Stimulated activated CD4-positive, alpha-beta T cell treated with anti-CD3 and anti-CD28 coated beads, Interleukin-4, amount 100 ng/mL, for 48 hours (primary cell): ENCODE results near the gene WEE1.

Source experiments
- DNase-seq, 2 donors: peaks; one replicate each; pipeline ENCODE4 v3.0.0-alpha.2; 2020; ENCODE audit warnings: low read depth in 2 of 2

Gene WEE1

DNA sequence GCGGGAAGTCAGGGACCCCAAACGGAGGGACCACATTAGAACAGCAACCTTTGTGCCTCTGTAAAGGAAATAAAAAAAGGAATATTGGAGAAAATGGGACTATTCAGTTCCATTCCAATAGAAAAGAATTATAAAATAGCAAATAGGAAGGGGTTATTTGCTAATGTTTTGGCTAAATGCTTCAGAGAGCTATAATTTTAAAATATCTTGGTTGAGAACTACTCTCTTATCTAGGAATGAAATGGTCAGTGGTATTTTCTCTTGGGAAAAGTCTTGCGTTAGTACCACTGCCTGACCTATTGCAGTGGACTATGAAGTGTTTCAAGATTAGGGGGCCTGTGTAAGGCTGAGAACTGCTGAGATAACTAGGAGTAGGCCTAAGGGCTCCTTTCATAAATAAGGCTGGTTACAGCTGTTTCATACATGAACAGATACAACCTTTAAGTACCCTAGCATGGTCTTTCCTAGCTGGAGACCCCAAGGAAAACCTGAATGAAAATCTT, 6.9 kb upstream of the WEE1 start:
- DNase-seq, result no peak

- no peak for DNase-seq
These were observed 6.1 kb upstream of the WEE1 start for GRCh38 chr11:9567401-9567800.

DNA sequence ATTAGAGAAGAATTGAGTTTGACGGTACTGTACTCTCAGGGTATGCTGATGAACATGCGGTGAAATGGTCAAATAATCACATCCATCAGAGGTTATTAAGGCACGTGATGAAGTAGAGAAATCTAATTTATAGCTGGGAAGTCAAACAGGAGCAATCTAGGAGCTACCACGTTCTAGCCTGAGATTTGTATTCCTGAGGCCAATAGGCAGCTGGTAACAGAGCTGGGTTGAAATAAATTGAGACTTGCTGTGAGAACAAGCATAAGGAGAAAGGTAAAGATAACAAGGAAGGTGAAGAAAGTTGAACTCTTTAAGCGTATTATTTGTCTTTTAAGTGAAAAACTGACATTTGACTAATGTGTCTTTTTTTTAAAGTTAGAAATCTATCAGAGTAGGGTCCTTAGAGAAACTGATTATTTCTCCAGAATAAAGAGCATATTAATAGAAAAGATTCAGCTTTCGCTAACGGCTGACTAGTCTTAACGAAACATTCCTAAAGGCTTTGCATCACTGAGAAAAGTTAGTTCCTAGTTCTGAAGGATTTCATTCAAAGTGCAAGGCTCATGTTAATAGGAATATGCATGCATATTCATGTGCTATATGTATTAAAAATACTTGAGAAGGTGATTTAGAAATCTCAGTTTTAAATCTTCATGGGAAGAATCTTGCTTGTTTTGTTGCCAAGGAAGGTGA, 5.2 kb upstream of the WEE1 start:
- DNase-seq, result no peak

- DNase-seq, result no peak
These were observed 4.4 kb upstream of the WEE1 start for GRCh38 chr11:9568854-9569587.

DNA sequence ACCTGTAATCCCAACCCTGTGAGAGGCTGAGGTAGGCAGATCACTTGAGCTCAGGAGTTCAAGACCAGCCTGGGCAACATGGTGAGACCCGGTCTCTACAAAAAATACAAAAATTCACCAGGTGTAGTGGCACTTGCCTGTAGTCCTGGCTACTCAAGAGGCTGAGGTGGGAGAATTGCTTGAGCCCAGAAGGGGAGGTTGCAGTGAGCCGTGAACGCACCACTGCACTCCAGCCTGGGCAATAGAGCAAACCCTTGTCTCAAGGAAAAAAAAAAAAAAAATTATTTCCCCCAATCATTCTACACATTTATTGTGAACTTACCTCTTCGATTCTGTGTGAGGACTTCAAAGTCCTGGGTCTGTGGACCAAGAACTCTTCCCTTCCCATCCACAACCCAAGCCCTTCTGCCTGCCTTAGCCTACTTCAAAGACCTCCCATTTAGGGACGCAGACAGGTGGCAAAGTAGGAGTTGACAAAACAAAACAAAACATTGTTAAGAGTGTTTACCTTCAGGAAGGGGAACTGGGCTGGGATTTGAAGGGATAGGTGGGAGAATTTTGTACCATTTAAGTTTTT, 3.8 kb upstream of the WEE1 start:
- no peak for DNase-seq

DNA sequence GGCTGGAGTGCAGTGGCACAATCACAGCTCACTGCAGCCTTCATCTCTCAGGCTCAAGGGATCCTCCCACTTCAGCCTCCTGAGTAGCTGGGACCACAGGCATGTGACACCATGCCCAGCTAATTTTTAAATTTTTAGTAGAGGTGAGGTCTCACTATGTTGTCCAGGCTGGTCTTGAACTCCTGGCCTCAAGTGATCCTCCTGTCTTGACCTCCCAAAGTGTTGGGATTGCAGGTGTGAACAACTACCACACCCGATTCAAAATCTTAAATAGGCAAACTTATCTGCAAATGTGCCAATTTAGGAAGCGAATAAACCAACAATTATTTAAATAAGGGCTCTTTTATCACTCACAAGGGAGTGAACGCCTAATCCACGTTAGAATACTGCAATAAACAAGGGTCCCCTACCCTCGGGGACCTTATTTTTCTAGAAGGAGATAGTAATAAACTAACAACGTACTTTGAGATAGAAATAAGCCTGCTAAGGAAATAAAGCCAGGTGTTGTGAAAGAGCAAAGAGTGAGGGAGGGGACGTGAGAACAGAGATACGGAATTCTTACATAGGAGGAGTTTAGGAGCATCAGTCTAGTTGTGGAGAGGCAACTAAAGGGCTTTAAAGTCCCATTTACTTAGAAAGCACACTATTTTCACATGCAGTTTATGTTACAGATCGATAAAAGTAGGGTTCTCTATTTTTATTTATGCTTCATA, 3.0 kb upstream of the WEE1 start:
- DNase-seq, result no peak

- DNase-seq, result no peak
These were observed 2.3 kb upstream of the WEE1 start for GRCh38 chr11:9571071-9571762.

GRCh38 chr11:9571763-9572115, 1.7 kb upstream of the WEE1 start:
- DNase-seq, result no peak

DNA sequence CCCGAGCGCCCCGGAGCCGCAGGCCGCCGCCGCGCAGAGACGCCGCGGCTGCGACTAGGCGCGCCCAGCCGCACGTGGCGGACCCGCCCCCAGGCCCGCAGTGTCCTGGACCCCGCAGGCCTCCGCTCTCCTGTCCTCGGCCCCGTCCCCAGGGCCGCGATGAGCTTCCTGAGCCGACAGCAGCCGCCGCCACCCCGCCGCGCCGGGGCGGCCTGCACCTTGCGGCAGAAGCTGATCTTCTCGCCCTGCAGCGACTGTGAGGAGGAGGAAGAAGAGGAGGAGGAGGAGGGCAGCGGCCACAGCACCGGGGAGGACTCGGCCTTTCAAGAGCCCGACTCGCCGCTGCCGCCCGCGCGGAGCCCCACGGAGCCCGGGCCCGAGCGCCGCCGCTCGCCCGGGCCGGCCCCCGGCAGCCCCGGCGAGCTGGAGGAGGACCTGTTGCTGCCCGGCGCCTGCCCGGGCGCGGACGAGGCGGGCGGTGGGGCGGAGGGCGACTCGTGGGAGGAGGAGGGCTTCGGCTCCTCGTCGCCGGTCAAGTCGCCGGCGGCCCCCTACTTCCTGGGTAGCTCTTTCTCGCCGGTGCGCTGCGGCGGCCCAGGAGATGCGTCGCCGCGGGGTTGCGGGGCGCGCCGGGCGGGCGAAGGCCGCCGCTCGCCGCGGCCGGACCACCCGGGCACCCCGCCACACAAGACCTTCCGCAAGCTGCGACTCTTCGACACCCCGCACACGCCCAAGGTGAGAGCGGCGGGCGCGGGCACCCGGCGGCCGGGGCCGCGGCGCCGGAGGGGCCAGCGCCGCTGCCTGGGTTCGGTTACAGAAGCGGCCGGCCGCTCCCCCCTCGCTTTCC, 528 bp downstream of the WEE1 start:
- DNase-seq, result peak in 1 of 2 donors; percentile 4

DNA sequence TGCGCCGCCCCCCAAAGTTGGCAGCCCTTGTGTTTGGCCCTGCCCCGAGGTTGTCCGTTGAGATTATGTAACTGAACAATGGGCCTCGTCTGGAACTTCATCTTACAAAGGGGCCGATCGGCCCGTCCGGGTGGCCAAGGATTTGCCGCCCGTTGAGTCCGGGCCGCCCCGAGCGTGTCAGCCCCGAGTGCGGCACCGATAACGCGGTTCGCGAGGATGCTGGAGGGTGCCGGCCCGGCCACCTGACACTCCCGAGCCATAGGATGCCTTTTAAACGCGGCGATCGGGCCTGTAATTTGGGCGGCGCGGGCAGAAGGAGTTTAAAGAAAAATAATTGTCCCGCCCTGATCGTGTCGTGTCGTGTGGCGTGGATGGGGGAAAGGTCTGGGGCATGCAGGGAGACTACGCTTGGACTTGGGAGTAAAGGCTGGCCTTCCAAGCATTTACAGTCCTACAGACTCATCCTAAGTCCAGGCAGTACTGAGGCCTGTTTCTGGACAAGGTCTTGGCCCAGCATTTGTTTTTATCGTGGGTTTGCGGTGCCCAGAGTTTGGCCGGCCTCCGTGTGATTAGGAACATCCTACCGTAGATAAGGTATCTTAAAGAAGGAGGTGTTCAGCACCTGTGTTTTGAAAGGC, 1.3 kb downstream of the WEE1 start:
- peak in 1 of 2 donors; percentile 17 for DNase-seq

- DNase-seq, result no peak
These were observed 2.1 kb downstream of the WEE1 start for GRCh38 chr11:9575260-9576240.

- no peak for DNase-seq
These were observed 3.4 kb downstream of the WEE1 start for GRCh38 chr11:9576701-9577381.

GRCh38 chr11:9577556-9577955, 4.1 kb downstream of the WEE1 start:
- no peak for DNase-seq

DNA sequence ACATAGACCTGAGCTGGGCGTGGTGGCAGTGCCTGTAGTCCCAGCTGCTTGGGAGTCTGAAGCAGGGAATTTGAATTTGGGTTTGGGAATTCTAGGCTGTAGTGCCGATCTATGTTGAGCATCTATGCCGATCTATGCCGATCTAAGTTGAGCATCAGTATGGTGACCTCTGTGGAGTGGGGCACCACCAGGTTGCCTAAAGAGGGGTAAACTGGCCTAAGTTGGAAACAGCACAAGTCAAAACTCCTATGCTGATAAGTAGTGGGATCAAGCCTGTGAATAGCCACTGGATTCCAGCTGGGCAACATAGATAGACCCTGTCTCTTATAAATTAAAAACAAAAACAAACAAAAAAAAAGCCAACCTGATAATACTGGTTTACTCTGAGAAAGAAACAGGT, 7.4 kb downstream of the WEE1 start:
- no peak for DNase-seq

DNA sequence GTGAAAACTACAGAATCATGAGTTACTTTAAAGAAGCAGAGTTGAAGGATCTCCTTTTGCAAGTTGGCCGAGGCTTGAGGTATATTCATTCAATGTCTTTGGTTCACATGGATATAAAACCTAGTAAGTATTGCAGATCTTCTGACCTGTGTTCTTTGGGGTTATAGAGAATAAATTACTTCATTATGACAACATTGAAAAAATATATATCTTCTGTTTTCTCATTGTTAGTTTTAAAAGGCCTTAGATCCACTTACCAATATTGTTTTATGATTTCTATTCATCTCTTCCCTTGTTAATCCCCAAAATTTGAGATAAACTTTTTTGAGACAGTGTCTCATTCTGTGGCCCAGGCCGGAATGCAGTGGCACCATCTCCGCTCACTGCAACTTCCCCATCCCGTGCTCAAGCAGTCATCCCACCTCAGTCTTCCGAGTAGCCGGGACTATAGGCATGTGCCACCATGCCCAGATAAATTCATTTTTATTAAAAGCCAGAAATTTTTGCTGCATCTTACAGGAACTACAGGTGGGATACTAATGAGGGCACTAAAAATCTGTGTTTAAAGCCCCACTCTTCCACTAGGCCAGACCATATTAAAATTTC, 8.2 kb downstream of the WEE1 start:
- no peak for DNase-seq

DNA sequence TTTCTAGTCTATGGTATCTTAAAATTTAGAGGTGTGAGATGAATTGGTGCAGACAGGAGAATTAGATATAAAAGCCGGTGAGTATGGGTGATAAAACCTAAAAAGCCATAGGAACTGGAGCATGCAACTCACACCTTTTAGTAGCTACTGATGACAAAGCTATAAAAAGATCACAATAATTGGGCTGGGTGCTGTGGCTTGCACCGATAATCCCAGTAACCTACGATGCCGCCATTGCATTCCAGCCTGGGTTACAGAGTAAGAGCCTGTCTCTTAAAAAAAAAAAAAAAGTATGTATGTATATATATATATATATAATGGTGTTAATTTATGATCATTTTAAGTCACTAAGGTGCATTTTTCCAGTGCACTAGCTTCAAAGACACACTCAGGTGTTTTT, 17.2 kb downstream of the WEE1 start:
- no peak for DNase-seq

DNA sequence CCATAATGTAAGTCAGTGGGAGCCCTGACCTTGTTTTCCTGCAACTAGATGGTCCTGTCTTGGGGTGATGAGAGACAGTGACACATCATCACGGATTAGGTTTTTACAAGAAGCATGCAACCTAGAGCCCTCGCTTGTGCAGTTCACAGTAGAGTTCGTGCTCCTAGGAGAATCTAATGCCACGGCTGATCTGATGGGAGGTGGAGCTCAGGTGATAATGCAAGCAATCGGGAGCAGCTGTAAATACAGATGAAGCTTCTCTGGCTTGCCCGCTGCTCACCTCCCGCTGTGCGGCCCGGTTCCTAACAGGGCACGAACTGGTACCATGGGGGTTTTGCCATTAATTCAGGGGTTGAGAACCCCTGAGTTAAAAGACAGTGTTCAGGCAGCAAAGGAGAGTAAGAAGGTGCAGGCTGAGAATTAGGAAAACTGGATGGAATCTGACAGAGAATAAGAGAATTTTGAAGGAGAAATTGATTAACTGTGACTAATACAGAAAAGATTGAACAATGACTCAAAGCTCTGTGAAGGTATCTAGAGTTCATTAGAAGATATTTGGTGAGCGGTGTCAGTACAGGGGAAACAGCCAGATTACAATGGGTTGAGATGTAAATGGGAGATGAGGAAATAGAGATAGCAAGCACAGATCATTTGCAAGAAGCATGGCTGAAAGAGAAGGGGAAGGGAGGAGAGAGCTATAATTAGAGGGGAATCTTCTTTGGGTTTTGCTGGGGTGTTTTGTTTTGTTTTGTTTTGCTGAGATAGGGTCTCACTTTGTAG, 21.0 kb downstream of the WEE1 start:
- no peak for DNase-seq
